Large intestine (tissue), 3 donors: ENCODE measurements around the gene ZSCAN16. TPM values are rescaled to one million over a fixed set of nuclear protein-coding genes. Genes with fewer than 3 reads are reported as not detected.
"Not testable (repeated sequence)": the region's sequence is repeated elsewhere in the genome, so short reads cannot be mapped to it uniquely, and the experiment has no call there.

Source experiments
- DNase-seq, 2 donors: peaks; one replicate each; pipeline versions ENCODE4 v3.0.0 to v3.0.0-alpha.2; 2013
- H3K27ac ChIP-seq: one replicate; pipeline ENCODE4 v1.5.1; 2013; ENCODE audit warnings: low read length
- H3K27me3 ChIP-seq: 2 replicates; pipeline ENCODE4 v1.6.1; 2013; ENCODE audit warnings: low read length; ENCODE audit not compliant: control insufficient read depth, insufficient read depth
- H3K36me3 ChIP-seq: 2 replicates; pipeline ENCODE4 v1.6.1; 2013; ENCODE audit warnings: low read length; ENCODE audit not compliant: control insufficient read depth, insufficient read depth
- H3K4me1 ChIP-seq: one replicate; pipeline ENCODE4 v1.6.1; 2013; ENCODE audit warnings: low read length; ENCODE audit not compliant: control insufficient read depth, insufficient read depth
- H3K4me3 ChIP-seq: one replicate; pipeline ENCODE4 v1.5.1; 2013; ENCODE audit warnings: low read length
- H3K9me3 ChIP-seq: one replicate; pipeline ENCODE4 v1.6.1; 2013; ENCODE audit warnings: mild to moderate bottlenecking, low read depth, low read length, moderate library complexity; ENCODE audit not compliant: control insufficient read depth
- WGBS: methylation state at CpG from one replicate; pipeline ENCODE4 v1.1.5; 2013; ENCODE audit warnings: low lambda C conversion rate; ENCODE audit not compliant: insufficient coverage; 5-methylcytosine and 5-hydroxymethylcytosine counted together
- polyA plus RNA-seq: library from polyadenylated mRNA; unstranded; fragments of 120-200 nt; gene quantifications from one replicate; pipeline ENCODE4 v1.2.1, GENCODE V29; 2013

The ZSCAN16 gene
- polyA plus RNA-seq, 1 donor = 10.0 TPM

DNA sequence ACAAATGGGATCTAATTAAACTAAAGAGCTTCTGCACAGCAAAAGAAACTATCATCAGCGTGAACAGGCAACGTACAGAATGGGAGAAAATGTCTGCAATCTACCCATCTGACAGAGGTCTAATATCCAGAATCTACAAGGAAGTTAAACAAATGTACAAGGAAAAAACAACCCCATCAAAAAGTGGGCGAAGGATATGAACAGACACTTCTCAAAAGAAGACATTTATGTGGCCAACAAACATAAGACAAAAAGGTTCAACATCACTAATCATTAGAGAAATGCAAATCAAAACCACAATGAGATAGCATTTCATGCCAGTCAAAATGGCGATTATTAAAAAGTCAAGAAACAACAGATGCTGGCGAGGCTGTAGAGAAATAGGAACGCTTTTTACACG, 22.2 kb upstream of the ZSCAN16 start:
- not testable (repeated sequence) for H3K27ac ChIP-seq, H3K4me3 ChIP-seq, H3K27me3 ChIP-seq, H3K36me3 ChIP-seq, DNase-seq, H3K9me3 ChIP-seq, H3K4me1 ChIP-seq
- 76% methylated on average over 4 of the region's 7 CpGs for WGBS

DNA sequence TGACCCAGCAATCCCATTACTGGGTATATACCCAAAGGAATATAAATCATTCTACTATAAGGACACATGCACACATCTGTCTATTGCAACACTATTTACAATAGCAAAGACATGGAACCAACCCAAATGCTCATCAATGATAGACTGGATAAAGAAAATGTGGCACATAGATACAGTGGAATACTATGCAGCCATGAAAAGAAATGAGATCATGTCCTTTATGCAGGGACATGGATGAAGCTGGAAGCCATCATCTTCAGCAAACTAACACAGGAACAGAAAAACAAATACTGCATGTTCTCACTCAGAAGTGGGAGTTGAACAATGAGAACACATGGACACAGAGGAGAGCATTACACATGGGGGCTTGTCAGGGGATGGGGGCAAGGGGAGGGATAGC, 21.7 kb upstream of the ZSCAN16 start:
- not testable (repeated sequence) for DNase-seq, H3K9me3 ChIP-seq, H3K27me3 ChIP-seq, H3K27ac ChIP-seq, H3K4me1 ChIP-seq, H3K36me3 ChIP-seq, H3K4me3 ChIP-seq

DNA sequence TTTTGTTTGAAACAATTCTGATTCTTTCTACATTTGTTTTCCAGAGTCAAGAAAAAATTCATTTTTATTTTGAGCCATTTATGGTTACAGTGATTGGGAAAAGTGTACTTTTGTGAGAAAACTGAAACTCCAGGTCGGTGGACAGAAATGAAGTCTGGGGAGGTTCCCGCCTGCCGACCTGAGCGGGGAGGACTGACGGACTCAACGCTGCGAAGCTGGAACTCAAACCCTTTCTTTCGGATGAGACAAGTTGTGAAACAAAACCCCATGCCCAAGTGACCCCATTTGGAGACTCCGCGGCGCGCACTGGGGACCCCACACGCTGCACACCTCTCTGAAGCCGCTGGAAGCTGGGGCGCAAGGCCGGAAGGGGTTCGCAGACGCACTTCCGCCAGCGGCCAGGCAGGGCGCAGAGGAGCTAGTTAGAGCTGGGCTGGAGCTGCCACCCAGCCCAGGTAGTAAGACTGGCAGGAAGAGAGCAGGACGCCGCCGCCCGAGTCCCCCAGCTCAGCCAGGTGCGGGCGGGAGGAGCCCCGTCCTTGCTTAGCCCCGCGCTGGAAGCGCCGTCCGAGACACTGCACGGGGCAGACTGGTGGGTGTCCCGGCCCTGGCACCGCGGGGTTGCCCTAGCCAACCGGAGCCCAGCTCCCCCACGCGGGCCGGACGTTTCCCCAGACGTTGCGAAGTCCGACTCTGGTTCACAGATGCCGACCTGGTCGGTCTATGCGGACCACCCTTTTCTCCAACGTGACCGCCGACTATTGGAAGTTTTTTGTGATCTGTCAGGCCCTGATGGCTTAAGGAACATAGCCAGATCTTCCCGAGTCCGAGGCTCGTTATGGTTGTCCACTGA, 19.8 kb upstream of the ZSCAN16 start:
- Histone ChIP-seq H3K4me3 (peak overlapping the region; percentile 72), H3K36me3 (no peaks in the 10 kb centered on the region), H3K9me3 (no peaks in the 10 kb centered on the region), H3K4me1 (no peaks in the 10 kb centered on the region), H3K27me3 (no peaks in the 10 kb centered on the region), H3K27ac (peak overlapping the region; percentile 84)
- DNase-seq = peak; percentile 82 to 94
- no CpG with 5 or more reads among the region's 54 CpGs for WGBS

DNA sequence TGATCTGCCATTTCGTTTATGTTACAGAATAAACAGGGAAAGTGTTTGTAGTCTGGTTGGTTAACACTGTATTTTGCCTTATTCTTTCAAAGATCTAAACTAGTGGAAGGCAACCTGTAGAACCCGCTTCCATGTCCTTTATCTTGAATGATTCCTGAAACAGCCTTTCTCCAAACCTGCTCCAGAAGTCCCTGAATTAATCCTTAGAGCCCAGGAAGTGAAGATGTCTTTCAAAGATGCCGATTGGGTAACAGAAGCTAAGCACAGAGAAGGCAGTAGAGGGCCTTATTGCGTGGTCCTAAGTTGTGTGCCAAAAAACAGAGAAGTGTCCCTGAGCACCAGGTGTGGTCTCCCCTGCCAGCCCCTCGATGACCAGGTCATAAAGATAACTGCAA, 19.2 kb upstream of the ZSCAN16 start:
- peak overlapping the region; percentile 72 for H3K4me3 ChIP-seq
- no peaks in the 10 kb centered on the region for H3K9me3 ChIP-seq
- H3K27ac ChIP-seq = peak overlapping the region; percentile 84
- no peaks in the 10 kb centered on the region for H3K36me3 ChIP-seq
- H3K27me3 ChIP-seq = peaks cover 2% of the 10 kb centered on the region
- no CpG with 5 or more reads among the region's 5 CpGs for WGBS
- no peaks in the 10 kb centered on the region for H3K4me1 ChIP-seq
- DNase-seq = no peak

DNA sequence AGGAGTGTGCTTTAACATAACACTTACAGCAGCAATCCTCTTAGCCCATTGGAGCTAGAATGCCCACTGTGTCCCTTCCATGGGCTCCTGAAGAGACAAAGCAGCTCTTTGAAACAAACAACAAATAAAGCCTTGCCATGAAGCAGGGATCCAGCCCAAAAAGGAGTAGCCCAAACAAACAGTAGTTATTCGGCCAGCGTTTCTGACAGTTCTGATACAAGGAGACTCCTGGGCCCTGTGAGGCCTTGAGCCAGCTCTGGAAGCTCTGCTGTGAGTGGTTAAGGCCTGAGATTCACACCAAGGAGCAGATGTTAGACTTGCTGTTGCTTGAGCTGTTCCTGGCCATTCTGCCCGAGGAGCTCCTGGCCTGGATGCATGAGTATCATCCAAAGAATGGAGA, 16.9 kb upstream of the ZSCAN16 start:
- no peaks in the 10 kb centered on the region for H3K36me3 ChIP-seq
- H3K4me3 ChIP-seq = no peak overlapping the region
- no peak for DNase-seq
- H3K27me3 ChIP-seq = peaks cover 6% of the 10 kb centered on the region
- H3K4me1 ChIP-seq = no peaks in the 10 kb centered on the region
- no peaks in the 10 kb centered on the region for H3K9me3 ChIP-seq
- no CpG with 5 or more reads among the region's 3 CpGs for WGBS
- no peak overlapping the region for H3K27ac ChIP-seq

DNA sequence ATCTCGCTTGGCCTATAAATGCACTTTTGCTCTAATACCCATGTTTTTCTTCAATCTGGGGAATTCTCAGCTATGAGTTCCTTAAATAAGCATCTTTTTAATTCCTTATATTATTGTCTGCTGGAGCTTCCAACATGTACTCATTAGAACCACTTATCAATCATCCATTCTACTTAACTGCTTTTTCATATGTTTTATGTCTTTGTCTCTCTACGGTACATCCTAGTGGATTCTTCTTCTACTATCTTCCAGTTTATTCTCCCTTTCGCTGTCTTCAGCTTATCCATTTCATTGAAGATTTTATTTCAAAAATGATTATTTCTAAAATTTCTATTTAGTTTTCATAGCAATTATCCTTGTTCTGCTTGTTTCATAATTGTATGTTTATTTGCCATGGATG, 12.4 kb upstream of the ZSCAN16 start:
- 61% methylated on average over 2 of the region's 3 CpGs for WGBS
- peaks cover 5% of the 10 kb centered on the region for H3K36me3 ChIP-seq

DNA sequence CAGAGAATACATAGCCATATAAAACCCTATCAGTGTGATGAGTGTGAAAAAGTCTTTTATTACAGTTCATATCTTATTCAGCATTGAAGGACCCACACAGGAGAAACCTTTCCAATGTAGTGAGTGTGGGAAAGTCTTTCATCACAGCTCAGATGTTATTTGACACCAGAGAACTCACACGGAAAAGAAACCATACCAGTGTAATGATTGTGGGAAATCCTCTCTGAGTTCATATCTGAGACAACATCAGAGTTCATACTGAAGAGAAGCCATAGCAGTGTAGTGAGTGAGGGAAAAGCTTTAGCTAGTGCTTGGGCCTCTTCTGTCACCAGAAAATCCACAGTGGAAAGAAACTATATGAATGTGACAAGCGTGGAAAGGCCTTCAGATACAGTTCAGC, 8.6 kb upstream of the ZSCAN16 start:
- no peak overlapping the region for H3K27ac ChIP-seq
- H3K36me3 ChIP-seq = peaks cover 24% of the 10 kb centered on the region
- no peak overlapping the region for H3K4me3 ChIP-seq
- no peaks in the 10 kb centered on the region for H3K4me1 ChIP-seq
- no peak for DNase-seq
- H3K27me3 ChIP-seq = peaks cover 2% of the 10 kb centered on the region
- WGBS = no CpG with 5 or more reads among the region's 2 CpGs
- H3K9me3 ChIP-seq = no peaks in the 10 kb centered on the region

More for the DNA sequence above, 12.4 kb upstream of the ZSCAN16 start:
- Histone ChIP-seq H3K4me1 (no peaks in the 10 kb centered on the region), H3K9me3 (no peaks in the 10 kb centered on the region), H3K4me3 (no peak overlapping the region), H3K27me3 (peaks cover 6% of the 10 kb centered on the region), H3K27ac (no peak overlapping the region)
- no peak for DNase-seq

DNA sequence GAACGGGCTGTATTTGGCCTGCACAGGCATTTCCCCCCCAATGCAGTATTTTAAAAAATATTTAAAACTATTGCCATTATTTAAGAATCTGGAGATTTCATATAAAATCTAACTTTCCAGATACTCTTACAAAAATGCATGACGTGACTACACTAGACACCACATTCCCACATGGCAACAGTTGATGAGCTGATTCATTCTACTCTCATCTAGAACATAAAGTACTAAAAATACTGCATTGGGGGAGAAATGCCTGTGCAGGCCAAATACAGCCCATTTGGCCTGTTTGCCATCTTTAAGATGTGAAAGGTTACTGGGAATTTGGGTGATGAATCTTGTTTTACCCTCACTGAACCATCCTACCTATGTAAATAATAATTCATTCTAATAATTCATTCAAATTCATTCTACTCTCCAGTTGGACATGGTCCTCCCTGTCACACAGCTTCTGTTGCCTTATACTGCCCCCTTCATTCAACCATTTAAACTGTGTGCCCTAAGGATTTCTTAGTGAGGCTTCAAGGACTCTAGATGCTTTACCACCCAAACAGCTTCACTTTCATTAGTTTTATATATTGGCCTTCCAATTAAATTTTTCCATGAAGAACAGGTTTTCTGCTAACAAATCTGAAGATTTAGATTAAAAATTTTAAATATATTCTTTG, 6.9 kb upstream of the ZSCAN16 start:
- Histone ChIP-seq H3K36me3 (peaks cover 24% of the 10 kb centered on the region), H3K4me3 (no peak overlapping the region), H3K9me3 (no peaks in the 10 kb centered on the region), H3K27me3 (no peaks in the 10 kb centered on the region), H3K4me1 (no peaks in the 10 kb centered on the region), H3K27ac (no peak overlapping the region)
- no peak for DNase-seq
- WGBS = 80% methylated on average over 1 of the region's 2 CpGs

DNA sequence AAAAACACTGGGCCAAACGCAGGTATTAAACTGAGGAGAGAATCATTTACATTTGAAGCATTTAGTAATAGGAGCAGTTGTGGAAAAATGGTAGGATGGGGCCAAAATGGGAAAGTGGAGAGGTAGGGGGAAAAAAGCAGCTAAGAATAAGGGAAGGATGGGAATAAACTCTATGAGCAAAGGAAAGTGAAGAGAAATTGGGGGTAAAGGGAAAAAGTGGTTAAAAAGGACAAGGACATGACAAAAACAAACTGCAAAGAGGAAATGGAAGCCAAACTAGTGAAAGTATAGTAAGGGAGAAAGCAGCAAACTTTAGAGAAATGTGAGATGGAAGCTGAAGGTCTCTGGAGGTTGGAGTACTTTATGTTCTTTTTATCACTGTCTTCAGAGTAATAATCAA, 6.2 kb upstream of the ZSCAN16 start:
- H3K27ac ChIP-seq = no peak overlapping the region
- H3K4me1 ChIP-seq = no peaks in the 10 kb centered on the region
- DNase-seq = no peak
- H3K4me3 ChIP-seq = no peak overlapping the region
- H3K27me3 ChIP-seq = no peaks in the 10 kb centered on the region
- WGBS = 79% methylated on average over 1 of the region's 1 CpG
- H3K9me3 ChIP-seq = no peaks in the 10 kb centered on the region
- peaks cover 28% of the 10 kb centered on the region for H3K36me3 ChIP-seq

DNA sequence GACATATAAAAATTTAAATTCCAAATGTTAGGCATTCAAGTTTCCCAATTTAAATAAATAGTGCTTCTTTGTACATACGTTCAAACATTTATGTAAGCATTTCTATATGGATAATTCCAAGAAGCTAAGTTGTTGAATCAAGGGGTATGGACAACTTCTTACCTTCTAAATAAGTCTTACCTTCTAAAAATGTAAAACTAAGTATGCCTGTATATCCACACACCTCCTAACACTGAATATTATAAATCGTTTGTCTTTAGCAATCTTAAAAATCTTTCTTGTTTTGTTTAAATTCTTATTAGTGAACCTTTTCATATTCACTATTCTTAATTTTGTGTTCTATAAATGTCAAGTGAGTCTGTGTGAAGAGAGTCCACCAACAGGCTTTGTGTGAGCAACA, 2.5 kb upstream of the ZSCAN16 start:
- H3K27me3 ChIP-seq = no peaks in the 10 kb centered on the region
- H3K36me3 ChIP-seq = peaks cover 26% of the 10 kb centered on the region
- DNase-seq = no peak
- H3K9me3 ChIP-seq = no peaks in the 10 kb centered on the region
- H3K4me1 ChIP-seq = no peaks in the 10 kb centered on the region
- WGBS = 94% methylated on average over 2 of the region's 2 CpGs
- H3K4me3 ChIP-seq = no peak overlapping the region
- no peak overlapping the region for H3K27ac ChIP-seq

DNA sequence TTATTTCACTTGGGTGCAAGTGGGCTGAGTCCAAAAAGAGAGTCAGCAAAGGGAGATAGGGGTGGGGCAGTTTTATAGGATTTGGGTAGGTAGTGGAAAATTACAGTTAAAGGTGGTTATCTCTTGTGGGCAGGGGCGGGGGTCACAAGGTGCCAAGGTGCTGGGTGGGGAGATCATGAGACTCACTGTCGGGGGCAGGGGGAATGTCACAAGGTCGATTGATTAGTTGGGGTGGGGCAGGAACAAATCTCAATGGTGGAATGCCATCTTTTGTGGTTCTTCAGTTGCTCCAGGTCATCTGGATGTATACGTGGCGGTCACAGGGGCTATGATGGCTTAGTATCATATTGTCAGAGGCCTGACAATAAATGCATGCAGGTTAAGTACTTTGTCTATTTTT, 2.1 kb upstream of the ZSCAN16 start:
- not testable (repeated sequence) for DNase-seq, H3K4me1 ChIP-seq, H3K27me3 ChIP-seq, H3K27ac ChIP-seq, H3K9me3 ChIP-seq, H3K4me3 ChIP-seq
- H3K36me3 ChIP-seq = peaks cover 29% of the 10 kb centered on the region
- WGBS = no CpG with 5 or more reads among the region's 5 CpGs
